KG1 (cell line): ENCODE data around the gene CCDC88C.
"Not testable (repeated sequence)": the region's sequence is repeated elsewhere in the genome, so short reads cannot be mapped to it uniquely, and the experiment has no call there.

Experiments
- DNase-seq: peaks from one replicate; lab custom pipeline; 2025; lab: John Stamatoyannopoulos, UW

Gene CCDC88C

GRCh38 chr14:91227183-91227628 lies 190.4 kb downstream of the CCDC88C start:
- DNase-seq, result no peak

- DNase-seq, result not testable (repeated sequence)
These were observed 191.3 kb downstream of the CCDC88C start for GRCh38 chr14:91226360-91226759.

GRCh38 chr14:91225025-91225424 lies 192.6 kb downstream of the CCDC88C start:
- no peak for DNase-seq

GRCh38 chr14:91223028-91223783 lies 194.4 kb downstream of the CCDC88C start:
- DNase-seq, result no peak
